Common myeloid progenitor, CD34-positive (primary cell): ENCODE measurements around the gene ZNF319.

ENCODE experiments used
- CTCF ChIA-PET: fragments of 350-600 bp; sonication (Branson Sonifier 250); formaldehyde crosslinking; loops from one replicate; lab custom pipeline; 2021; ENCODE audit warnings: antibody characterized with exemption; lab: Charles Lee
- POLR2A ChIA-PET: fragments of 350-600 bp; sonication (Branson Sonifier 250); formaldehyde crosslinking; loops from one replicate; lab custom pipeline; 2021; ENCODE audit warnings: antibody characterized with exemption; lab: Charles Lee
- DNase-seq, 3 donors: peaks; one replicate each; pipeline versions ENCODE4 v3.0.0 to v3.0.0-alpha.2; 2013
- H3K27ac ChIP-seq, 2 experiments: 1 replicate in 1 of 2; 2 replicates in 1 of 2; pipeline ENCODE4 v1.7.0; 2013; ENCODE audit warnings: inconsistent platforms in 2 of 2, low read length in 2 of 2, mild to moderate bottlenecking in 2 of 2, low read depth in 1 of 2, moderate library complexity in 1 of 2; ENCODE audit not compliant: severe bottlenecking in 2 of 2, insufficient read depth in 1 of 2, poor library complexity in 1 of 2
- H3K27me3 ChIP-seq, 5 experiments: replicated peaks in 2 of 5; 1 replicate in 3 of 5; 2 replicates in 2 of 5; pipeline versions ENCODE4 v1.6.1 to v1.7.0; 2013; ENCODE audit warnings: low read length in 4 of 5, mild to moderate bottlenecking in 2 of 5, moderate library complexity in 2 of 5, inconsistent platforms in 1 of 5; ENCODE audit not compliant: insufficient read depth in 5 of 5, control insufficient read depth in 4 of 5
- H3K36me3 ChIP-seq, 4 experiments: 1 replicate in 2 of 4; 2 replicates in 2 of 4; pipeline versions ENCODE4 v1.6.1 to v1.7.0; 2013; ENCODE audit warnings: low read length in 3 of 4, control low read depth in 1 of 4, mild to moderate bottlenecking in 1 of 4; ENCODE audit not compliant: control insufficient read depth in 4 of 4, insufficient read depth in 4 of 4
- H3K4me1 ChIP-seq, 4 experiments: 1 replicate in 3 of 4; 2 replicates in 1 of 4; pipeline versions ENCODE4 v1.6.1 to v1.7.1; 2013; ENCODE audit warnings: low read length in 3 of 4, mild to moderate bottlenecking in 3 of 4, control low read depth in 1 of 4, inconsistent platforms in 1 of 4, moderate library complexity in 1 of 4; ENCODE audit not compliant: control insufficient read depth in 4 of 4, insufficient read depth in 4 of 4; ENCODE audit errors: control extremely low read depth in 1 of 4
- H3K4me3 ChIP-seq, 7 experiments: 1 replicate in 4 of 7; 2 replicates in 3 of 7; pipeline versions ENCODE4 v1.5.1 to v1.7.0; 2013; ENCODE audit warnings: mild to moderate bottlenecking in 7 of 7, low read length in 6 of 7, moderate library complexity in 6 of 7, inconsistent platforms in 2 of 7, low read depth in 2 of 7, control low read depth in 1 of 7; ENCODE audit not compliant: insufficient read depth in 4 of 7, control insufficient read depth in 1 of 7; ENCODE audit errors: extremely low read depth in 1 of 7
- H3K9me3 ChIP-seq, 5 experiments: 1 replicate in 4 of 5; 2 replicates in 1 of 5; pipeline versions ENCODE4 v1.6.1 to v1.7.1; 2013; ENCODE audit warnings: low read length in 4 of 5, mild to moderate bottlenecking in 2 of 5, inconsistent platforms in 1 of 5, low read depth in 1 of 5, moderate library complexity in 1 of 5; ENCODE audit not compliant: control insufficient read depth in 4 of 5, insufficient read depth in 2 of 5; ENCODE audit errors: control extremely low read depth in 1 of 5
- WGBS: methylation state at CpG from one replicate; pipeline ENCODE4 v1.1.5; 2013; ENCODE audit not compliant: insufficient coverage; 5-methylcytosine and 5-hydroxymethylcytosine counted together

The ZNF319 gene

DNA sequence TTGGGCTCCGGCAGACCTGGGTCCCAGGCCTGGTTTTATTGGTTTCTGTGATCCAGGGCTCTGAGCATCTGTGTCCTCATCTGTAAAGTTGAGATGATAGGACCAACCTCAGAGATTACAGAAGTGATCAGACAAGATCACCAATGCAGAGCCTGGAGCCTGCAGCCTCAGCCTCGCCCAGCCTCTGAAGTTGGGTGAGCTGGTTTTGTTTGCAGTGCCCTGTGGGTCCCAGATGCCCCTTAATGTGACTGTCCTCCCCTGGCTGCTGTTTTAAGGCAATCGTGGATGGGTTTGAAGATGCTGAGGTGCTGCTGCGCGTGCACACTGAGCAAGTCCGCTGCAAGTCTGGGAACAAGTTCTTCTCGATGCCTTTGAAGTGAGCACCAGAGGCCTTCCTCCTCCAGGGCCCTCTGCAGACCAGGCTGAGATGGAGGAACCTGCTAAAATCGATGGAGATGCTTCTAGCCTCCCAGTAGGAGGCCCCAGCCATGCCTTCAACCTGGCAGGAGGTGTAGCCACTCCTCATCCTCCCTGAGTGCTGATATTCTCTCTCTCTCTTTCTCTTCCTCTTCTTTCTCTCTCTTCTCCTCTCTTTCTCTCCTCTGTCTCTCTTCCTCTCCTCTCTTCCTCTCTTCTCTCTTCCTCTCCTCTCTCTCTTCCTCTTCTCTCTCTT, 19.5 kb upstream of the ZNF319 start:
- POLR2A ChIA-PET, result no interaction called here
- 83% methylated on average over 8 of the region's 8 CpGs for WGBS
- H3K27ac ChIP-seq, result no peak overlapping the region

GRCh38 chr16:58018803-58019202, 18.3 kb upstream of the ZNF319 start:
- DNase-seq, result no peak
- Histone ChIP-seq H3K27me3 (peaks cover 0 to 4% (median 0%) of the 10 kb centered on the region in 5 experiments), H3K4me1 (peaks cover 0 to 8% (median 3%) of the 10 kb centered on the region in 4 experiments), H3K36me3 (peaks cover 2 to 20% (median 9%) of the 10 kb centered on the region in 4 experiments), H3K4me3 (no peak overlapping the region), H3K27ac (no peak overlapping the region), H3K9me3 (no peaks in the 10 kb centered on the region)
- WGBS, result 93% methylated on average over 6 of the region's 7 CpGs
- ChIA-PET POLR2A (no interaction called here), CTCF (interaction anchor here (0.8 to 4.0 kb wide), 7 partner anchors 10 to 152 kb away, joined by 3 to 45 read pairs (median 4); no protein-coding TSS in a partner anchor)

More for the DNA sequence above, 19.5 kb upstream of the ZNF319 start:
- H3K4me1 ChIP-seq, result peaks cover 0 to 14% (median 9%) of the 10 kb centered on the region in 4 experiments
- CTCF ChIA-PET, result interaction anchor here (0.7 to 4.0 kb wide), 8 partner anchors 83 to 288 kb away, joined by 3 to 45 read pairs (median 3); no protein-coding TSS in a partner anchor
- H3K36me3 ChIP-seq, result peaks cover 2 to 20% (median 9%) of the 10 kb centered on the region in 4 experiments
- no peak overlapping the region for H3K4me3 ChIP-seq
- peaks cover 0 to 13% (median 5%) of the 10 kb centered on the region in 5 experiments for H3K27me3 ChIP-seq
- DNase-seq, result no peak
- no peaks in the 10 kb centered on the region for H3K9me3 ChIP-seq

- H3K4me3 ChIP-seq, result no peak overlapping the region
- H3K4me1 ChIP-seq, result no peaks in the 10 kb centered on the region
- no peaks in the 10 kb centered on the region for H3K9me3 ChIP-seq
- 81% methylated on average over 11 of the region's 12 CpGs for WGBS
- CTCF ChIA-PET, result interaction anchor here (3.9 to 4.0 kb wide), 2 partner anchors 104 to 110 kb away, joined by 21 to 45 read pairs; no protein-coding TSS in a partner anchor
- no peaks in the 10 kb centered on the region for H3K27me3 ChIP-seq
- H3K36me3 ChIP-seq, result peaks cover 2 to 31% (median 20%) of the 10 kb centered on the region in 4 experiments
- no peak overlapping the region for H3K27ac ChIP-seq
- no peak for DNase-seq
- POLR2A ChIA-PET, result no interaction called here
Measured at GRCh38 chr16:58016840-58017446, 16.5 kb upstream of the ZNF319 start.

GRCh38 chr16:58013201-58013956, 12.9 kb upstream of the ZNF319 start:
- DNase-seq, result no peak
- Histone ChIP-seq H3K9me3 (no peaks in the 10 kb centered on the region), H3K27me3 (no peaks in the 10 kb centered on the region), H3K4me3 (no peak overlapping the region), H3K4me1 (no peaks in the 10 kb centered on the region), H3K27ac (no peak overlapping the region), H3K36me3 (peaks cover 7 to 43% (median 36%) of the 10 kb centered on the region in 4 experiments)
- WGBS, result 78% methylated on average over 5 of the region's 9 CpGs
- POLR2A ChIA-PET, result no interaction called here
- CTCF ChIA-PET, result interaction anchor here (0.6 to 1.6 kb wide), 8 partner anchors 21 to 538 kb away, joined by 3 to 14 read pairs (median 3); no protein-coding TSS in a partner anchor

DNA sequence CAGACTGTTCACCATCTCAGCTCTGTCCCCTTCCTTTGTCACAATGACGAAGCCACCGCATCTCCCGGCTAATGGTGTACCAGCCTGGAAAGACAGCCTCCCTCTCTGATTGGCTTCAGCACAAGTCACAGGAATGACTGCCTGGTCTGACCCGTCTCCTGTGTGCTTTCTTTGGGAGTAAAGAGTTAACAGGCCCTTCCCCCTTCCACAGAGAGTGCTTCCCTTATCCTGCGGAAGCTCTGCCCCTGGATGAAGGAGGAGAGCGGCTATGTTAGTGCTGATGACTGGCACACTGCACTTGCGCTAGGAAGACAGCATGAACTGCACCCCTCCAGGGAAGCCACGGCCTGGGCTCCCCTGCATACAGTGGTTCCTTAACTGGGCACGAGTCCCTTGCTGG, 12.0 kb upstream of the ZNF319 start:
- WGBS, result 92% methylated on average over 7 of the region's 9 CpGs
- POLR2A ChIA-PET, result no interaction called here
- H3K4me3 ChIP-seq, result no peak overlapping the region
- DNase-seq, result no peak
- CTCF ChIA-PET, result interaction anchor here (0.8 to 1.2 kb wide), 2 partner anchors 109 to 114 kb away, joined by 3 read pairs; no protein-coding TSS in a partner anchor
- H3K4me1 ChIP-seq, result no peaks in the 10 kb centered on the region
- H3K27me3 ChIP-seq, result no peaks in the 10 kb centered on the region
- H3K27ac ChIP-seq, result no peak overlapping the region
- H3K36me3 ChIP-seq, result peaks cover 7 to 42% (median 34%) of the 10 kb centered on the region in 4 experiments
- H3K9me3 ChIP-seq, result no peaks in the 10 kb centered on the region

GRCh38 chr16:58011652-58012051, 11.2 kb upstream of the ZNF319 start:
- Histone ChIP-seq H3K9me3 (no peaks in the 10 kb centered on the region), H3K27ac (no peak overlapping the region), H3K27me3 (no peaks in the 10 kb centered on the region), H3K36me3 (peaks cover 7 to 44% (median 33%) of the 10 kb centered on the region in 4 experiments), H3K4me3 (no peak overlapping the region), H3K4me1 (no peaks in the 10 kb centered on the region)
- ChIA-PET POLR2A (interaction anchor here (0.6 kb wide), 1 partner anchor 144 kb away, joined by 4 read pairs; no protein-coding TSS in a partner anchor), CTCF (interaction anchor here (1.0 to 1.3 kb wide), 3 partner anchors 10 to 116 kb away, joined by 3 to 6 read pairs (median 3); partner anchors contain the start of gene USB1)
- DNase-seq, result no peak
- 90% methylated on average over 2 of the region's 3 CpGs for WGBS
